ENCODE measurements around the gene ZSCAN5B. TPM values are rescaled to one million over a fixed set of nuclear protein-coding genes. Genes with fewer than 3 reads are reported as not detected.

The ZSCAN5B gene
- total and polyA plus RNA-seq, 2 of the 13 experiments (the other 11 are each of a cell fraction or from before 2014, with no cell fraction given): not detected

DNA sequence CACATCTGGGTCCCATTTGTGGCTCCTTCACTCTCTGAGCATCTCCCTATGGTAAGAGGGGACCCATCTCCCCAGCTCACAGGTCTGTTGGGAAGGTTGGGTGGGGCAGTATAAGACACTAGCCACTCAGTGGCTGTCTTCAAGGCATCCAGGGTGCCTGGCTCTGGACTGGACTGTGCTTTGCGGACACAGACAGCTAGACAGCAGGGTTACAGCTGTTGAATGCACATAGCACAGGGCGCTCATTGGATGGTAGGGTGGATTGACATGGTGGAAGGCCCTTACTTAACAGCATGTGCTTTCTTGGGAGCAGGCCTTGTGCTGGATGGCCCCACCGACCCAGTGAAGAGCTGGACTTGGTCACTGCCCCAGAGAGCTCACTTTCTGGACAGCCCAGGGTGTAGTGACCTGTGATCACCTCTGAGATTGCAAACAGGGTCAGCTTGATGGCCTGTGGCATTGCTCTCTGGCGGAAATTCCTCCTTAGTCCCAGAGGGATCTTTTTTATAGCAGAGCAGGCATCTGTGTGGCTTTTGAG is 54.6 kb downstream of the ZSCAN5B start:
- 50% methylated on average over 1 of the region's 4 CpGs for WGBS (ENCODE audit: low lambda C conversion rate)
- H3K4me1 ChIP-seq (ENCODE audit: insufficient read depth, low read length): peaks cover 68% of the 10 kb centered on the region
- peak overlapping the region; percentile 98 for H3K9ac ChIP-seq (ENCODE audit: insufficient read depth, low read depth, low read length)
- peak overlapping the region; percentile 25 to 83 (median 36); a peak in 4 of 6 replicates for H3K4me3 ChIP-seq (replicated peaks in 1 of 3; ENCODE audit: insufficient read depth in 1 of 3, low read depth in 2 of 3, low read length in 3 of 3)
- BruUV-seq (replicated peaks): no TSS peak
- intact Hi-C loops (cut with micrococcal nuclease; ENCODE audit: unreplicated experiment): loop anchor here (2.0 kb wide), 1 partner anchor 38 kb away; no protein-coding TSS in a partner anchor
- no peaks in the 10 kb centered on the region; a peak in 1 of 5 replicates for H3K27me3 ChIP-seq (ENCODE audit: control insufficient read depth in 1 of 2, insufficient read depth in 2 of 2, low read length in 2 of 2)
- FAIRE-seq: peak; percentile 81
- peaks cover 40% of the 10 kb centered on the region for H3K79me2 ChIP-seq (ENCODE audit: insufficient read depth, low read length)
- no peak for DNase-seq (ENCODE audit: low spot score)
- H4K20me1 ChIP-seq (ENCODE audit: insufficient read depth, low read length): no peaks in the 10 kb centered on the region; the same call in 1 of the 2 replicates
- POLR2A ChIA-PET: interaction anchor here (1.1 to 4.9 kb wide), 19 partner anchors 9 to 459 kb away, joined by 3 to 113 read pairs (median 9); partner anchors contain the start of genes GALP, ZNF787 and ZSCAN5A
- H3K4me2 ChIP-seq (ENCODE audit: low read depth, low read length): peak overlapping the region; percentile 94
- H3K27ac ChIP-seq (ENCODE audit: extremely low read length, insufficient read depth, low read length): peak overlapping the region; percentile 100
- CTCF ChIA-PET (ENCODE audit: low intra/inter-chr PET ratio, low total read pairs): no interaction called here
- peak; percentile 7 for ATAC-seq
- peaks cover 6 to 15% of the 10 kb centered on the region in 2 experiments; a peak in 4 of 5 replicates for H3K36me3 ChIP-seq (replicated peaks in 1 of 2; ENCODE audit: control insufficient read depth in 1 of 2, insufficient read depth in 2 of 2, low read length in 2 of 2)
- H2AFZ ChIP-seq (ENCODE audit: low read length): no peak overlapping the region
- in situ Hi-C loops (cut with HindIII; ENCODE audit: extremely low pct_ligation_motif_present, low pct_unique_long_range_greater_than_20kb): no loop called here
- no peaks in the 10 kb centered on the region for H3K9me3 ChIP-seq (ENCODE audit: low read length)
- TF ChIP-seq ZSCAN30 (CRISPR knock-in tag; IDR thresholded peaks at IDR 0.05) (no peak), NFYB (CRISPR knock-in tag; IDR thresholded peaks at IDR 0.05) (0 out of 2 replicates have a peak, but pooled peaks have one; percentile 14), ZSCAN29 (CRISPR knock-in tag; conservative IDR thresholded peaks at IDR 0.05) (no peak), ZNF430 (CRISPR knock-in tag; IDR thresholded peaks at IDR 0.05) (0 out of 2 replicates have a peak, but pooled peaks have one; percentile 41), ZSCAN25 (CRISPR knock-in tag; IDR thresholded peaks at IDR 0.05) (no peak; the same call in 1 of the 2 replicates), SP2 (CRISPR knock-in tag; IDR thresholded peaks at IDR 0.05) (no peak), ZNF143 (CRISPR knock-in tag; IDR thresholded peaks at IDR 0.05) (peak; percentile 41; the same call in 1 of the 2 replicates), ZFX (CRISPR knock-in tag; IDR thresholded peaks at IDR 0.05; ENCODE audit: low read depth) (peak; percentile 52), ZBED4 (CRISPR knock-in tag; IDR thresholded peaks at IDR 0.05; ENCODE audit: borderline replicate concordance) (0 out of 2 replicates have a peak, but pooled peaks have one; percentile 40), HOXA3 (CRISPR knock-in tag; IDR thresholded peaks at IDR 0.05) (peak; percentile 25; the same call in 1 of the 2 replicates), JUNB (CRISPR knock-in tag; IDR thresholded peaks at IDR 0.05; ENCODE audit: borderline replicate concordance) (no peak), ZNF570 (CRISPR knock-in tag; IDR thresholded peaks at IDR 0.05; ENCODE audit: borderline replicate concordance) (no peak), YY1 (IDR thresholded peaks at IDR 0.05; ENCODE audit: insufficient read depth, insufficient replicate concordance, low read depth, low read length) (no peak), RARG (CRISPR knock-in tag; IDR thresholded peaks at IDR 0.05; ENCODE audit: low read depth) (no peak), ZNF281 (CRISPR knock-in tag; IDR thresholded peaks at IDR 0.05; ENCODE audit: borderline replicate concordance) (no peak), RXRA (CRISPR knock-in tag; IDR thresholded peaks at IDR 0.05) (peak; percentile 53; the same call in 1 of the 2 replicates), SETDB1 (CRISPR knock-in tag; IDR thresholded peaks at IDR 0.05; ENCODE audit: borderline replicate concordance) (no peak), TOE1 (CRISPR knock-in tag; IDR thresholded peaks at IDR 0.05) (no peak)
